Raji (cell line): ENCODE results near the gene FOXK2.

Experiments used
- POLR2A ChIP-seq: IDR thresholded peaks from 2 replicates; pipeline ENCODE4 v1.6.1; 2011; ENCODE audit warnings: low read depth, low read length, control low read depth; ENCODE audit not compliant: insufficient read depth

FOXK2 gene

GRCh38 chr17:82491196-82491530 is 28.4 kb upstream of the FOXK2 start:
- no peak for TF ChIP-seq POLR2A

- TF ChIP-seq POLR2A, result no peak
Observed at GRCh38 chr17:82491533-82491932, 28.0 kb upstream of the FOXK2 start.

GRCh38 chr17:82492643-82493225 is 26.8 kb upstream of the FOXK2 start:
- TF ChIP-seq POLR2A, result no peak

GRCh38 chr17:82493226-82493781 is 26.2 kb upstream of the FOXK2 start:
- no peak for TF ChIP-seq POLR2A

GRCh38 chr17:82494236-82495055 is 25.1 kb upstream of the FOXK2 start:
- peak; percentile 30; the same call in 1 of the 2 replicates for TF ChIP-seq POLR2A

GRCh38 chr17:82495844-82496528 is 23.5 kb upstream of the FOXK2 start:
- no peak for TF ChIP-seq POLR2A

GRCh38 chr17:82496529-82497434 is 22.8 kb upstream of the FOXK2 start:
- TF ChIP-seq POLR2A, result peak; percentile 78

GRCh38 chr17:82497483-82498405 is 21.8 kb upstream of the FOXK2 start:
- TF ChIP-seq POLR2A, result no peak

GRCh38 chr17:82502207-82502606 is 17.3 kb upstream of the FOXK2 start:
- no peak for TF ChIP-seq POLR2A

GRCh38 chr17:82503094-82503727 is 16.3 kb upstream of the FOXK2 start:
- TF ChIP-seq POLR2A, result no peak

GRCh38 chr17:82503728-82504308 is 15.7 kb upstream of the FOXK2 start:
- no peak for TF ChIP-seq POLR2A

- no peak for TF ChIP-seq POLR2A
Observed at GRCh38 chr17:82505296-82505695, 14.2 kb upstream of the FOXK2 start.

GRCh38 chr17:82506402-82506801 is 13.1 kb upstream of the FOXK2 start:
- peak; percentile 50; the same call in 1 of the 2 replicates for TF ChIP-seq POLR2A
